H1 (cell line): ENCODE results near the gene ZNF337. TPM values are rescaled to one million over a fixed set of nuclear protein-coding genes. Genes with fewer than 3 reads are reported as not detected.

Source experiments
- CTCF ChIA-PET: fragments of 300-600 bp; sonication (Branson Sonifier 250); formaldehyde crosslinking; loops from one replicate; lab custom pipeline; 2021; ENCODE audit not compliant: partially characterized antibody; lab: Charles Lee
- POLR2A ChIA-PET: fragments of 300-600 bp; sonication (Branson Sonifier 250); formaldehyde crosslinking; loops from one replicate; lab custom pipeline; 2021; ENCODE audit warnings: inconsistent platforms; ENCODE audit not compliant: partially characterized antibody; lab: Charles Lee
- DNase-seq, 2 experiments: peaks; one replicate each; pipeline versions ENCODE4 v3.0.0 to v3.0.0-alpha.2; 2010 to 2022; ENCODE audit warnings: low spot score in 2 of 2, low read depth in 1 of 2, mixed read lengths in 1 of 2
- FAIRE-seq: peaks from 2 replicates; lab custom pipeline; 2011; peaks lifted over from hg19 to GRCh38; lab: Jason Lieb, UNC
- H2AFZ ChIP-seq: 2 replicates; pipeline ENCODE4 v1.8.1; 2012; ENCODE audit warnings: low read length, inconsistent platforms
- H2AK5ac ChIP-seq: 2 replicates; pipeline ENCODE4 v1.6.1; 2013; ENCODE audit warnings: low read depth, low read length
- H2BK120ac ChIP-seq: replicated peaks from 2 replicates; pipeline ENCODE3; 2013; ENCODE audit warnings: low read depth, low read length, inconsistent platforms
- H2BK12ac ChIP-seq: 2 replicates; pipeline ENCODE4 v1.6.1; 2013; ENCODE audit warnings: low read depth, low read length
- H2BK15ac ChIP-seq: 2 replicates; pipeline ENCODE4 v1.6.1; 2013; ENCODE audit warnings: low read length
- H2BK20ac ChIP-seq: 2 replicates; pipeline ENCODE4 v1.6.1; 2013; ENCODE audit warnings: low read length
- H2BK5ac ChIP-seq: 2 replicates; pipeline ENCODE4 v1.6.1; 2013; ENCODE audit warnings: low read depth, low read length
- H3K14ac ChIP-seq: 2 replicates; pipeline ENCODE4 v1.6.1; 2013; ENCODE audit warnings: inconsistent platforms; ENCODE audit not compliant: insufficient read length
- H3K18ac ChIP-seq: 2 replicates; pipeline ENCODE4 v1.6.1; 2013; ENCODE audit warnings: low read length; ENCODE audit errors: extremely low read depth
- H3K23ac ChIP-seq: 2 replicates; pipeline ENCODE4 v1.6.1; 2013; ENCODE audit warnings: inconsistent platforms; ENCODE audit not compliant: insufficient read length
- H3K23me2 ChIP-seq: 2 replicates; pipeline ENCODE4 v1.6.1; 2013; ENCODE audit warnings: low read depth, low read length
- H3K27ac ChIP-seq: 2 replicates; pipeline ENCODE4 v1.6.1; 2011; ENCODE audit warnings: low read depth, low read length, inconsistent platforms
- H3K27me3 ChIP-seq, 4 experiments: replicated peaks in 1 of 4; 1 replicate in 1 of 4; 2 replicates in 3 of 4; pipeline versions ENCODE4 v1.6.1 to v1.8.1; 2011 to 2013; ENCODE audit warnings: low read length in 3 of 4, mild to moderate bottlenecking in 3 of 4, inconsistent platforms in 2 of 4, mixed read lengths in 2 of 4, moderate library complexity in 1 of 4; ENCODE audit not compliant: control insufficient read depth in 3 of 4, insufficient read depth in 3 of 4; ENCODE audit errors: extremely low read depth in 1 of 4
- H3K36me3 ChIP-seq, 4 experiments: 2 replicates each; pipeline versions ENCODE4 v1.6.1 to v1.8.1; 2011 to 2013; ENCODE audit warnings: mild to moderate bottlenecking in 4 of 4, low read length in 3 of 4, moderate library complexity in 2 of 4, control low read depth in 1 of 4, inconsistent platforms in 1 of 4; ENCODE audit not compliant: insufficient read depth in 4 of 4, control insufficient read depth in 2 of 4
- H3K4ac ChIP-seq: replicated peaks from 2 replicates; pipeline ENCODE3; 2013; ENCODE audit warnings: low read length, low read depth, mixed read lengths, inconsistent platforms; ENCODE audit not compliant: insufficient read length
- H3K4me1 ChIP-seq, 4 experiments: replicated peaks in 1 of 4; 1 replicate in 1 of 4; 2 replicates in 3 of 4; pipeline versions ENCODE4 v1.6.1 to v1.8.1; 2011 to 2013; ENCODE audit warnings: low read length in 3 of 4, inconsistent platforms in 2 of 4, mixed read lengths in 1 of 4; ENCODE audit not compliant: insufficient read depth in 4 of 4, control insufficient read depth in 3 of 4
- H3K4me2 ChIP-seq, 2 experiments: 2 replicates each; pipeline versions ENCODE4 v1.6.1 to v1.8.1; 2011 to 2013; ENCODE audit warnings: low read depth in 2 of 2, low read length in 2 of 2, control low read depth in 1 of 2, inconsistent platforms in 1 of 2, mild to moderate bottlenecking in 1 of 2; ENCODE audit not compliant: insufficient read depth in 1 of 2
- H3K4me3 ChIP-seq, 4 experiments: fragments of 200-600, 300-600 bp in 1 of 4; sonication (generic), shearing (Covaris generic), sonication (Bioruptor Twin) in 1 of 4; 2 replicates each; pipeline versions ENCODE4 v1.5.1 to v1.8.1; 2011 to 2016; ENCODE audit warnings: low read length in 4 of 4, low read depth in 3 of 4, control low read depth in 2 of 4, inconsistent platforms in 2 of 4, mild to moderate bottlenecking in 2 of 4, mixed read lengths in 1 of 4, moderate library complexity in 1 of 4; ENCODE audit not compliant: insufficient read depth in 2 of 4; ENCODE audit errors: extremely low read depth in 1 of 4
- H3K56ac ChIP-seq: replicated peaks from 2 replicates; pipeline ENCODE3; 2013; ENCODE audit warnings: low read depth, mild to moderate bottlenecking, mixed read lengths, low read length, inconsistent platforms; ENCODE audit not compliant: insufficient read length
- H3K79me1 ChIP-seq: 2 replicates; pipeline ENCODE4 v1.6.1; 2013; ENCODE audit warnings: low read depth, low read length, control low read depth
- H3K79me2 ChIP-seq, 2 experiments: 2 replicates each; pipeline versions ENCODE4 v1.6.1 to v1.8.1; 2012 to 2013; ENCODE audit warnings: low read length in 2 of 2, mild to moderate bottlenecking in 2 of 2, inconsistent platforms in 1 of 2; ENCODE audit not compliant: insufficient read depth in 2 of 2, control insufficient read depth in 1 of 2
- H3K9ac ChIP-seq, 4 experiments: replicated peaks in 1 of 4; 1 replicate in 1 of 4; 2 replicates in 3 of 4; pipeline versions ENCODE4 v1.6.1 to v1.8.1; 2011 to 2013; ENCODE audit warnings: low read depth in 3 of 4, low read length in 3 of 4, control low read depth in 2 of 4, mild to moderate bottlenecking in 2 of 4, moderate library complexity in 2 of 4, inconsistent platforms in 1 of 4; ENCODE audit errors: extremely low read depth in 1 of 4
- H3K9me3 ChIP-seq, 2 experiments: 2 replicates each; pipeline versions ENCODE4 v1.6.1 to v1.8.1; 2012 to 2013; ENCODE audit warnings: mild to moderate bottlenecking in 2 of 2, moderate library complexity in 2 of 2, control low read depth in 1 of 2, inconsistent platforms in 1 of 2, low read depth in 1 of 2, low read length in 1 of 2, mixed read lengths in 1 of 2; ENCODE audit not compliant: insufficient read depth in 2 of 2
- H4K20me1 ChIP-seq, 2 experiments: replicated peaks in 1 of 2; 2 replicates each; pipeline versions ENCODE3 to v1.8.1; 2011 to 2013; ENCODE audit warnings: inconsistent platforms in 2 of 2, low read length in 2 of 2, mild to moderate bottlenecking in 1 of 2; ENCODE audit not compliant: insufficient read depth in 2 of 2, control insufficient read depth in 1 of 2
- H4K5ac ChIP-seq: 2 replicates; pipeline ENCODE4 v1.6.1; 2013; ENCODE audit warnings: low read length, low read depth, mixed read lengths, inconsistent platforms; ENCODE audit not compliant: insufficient read length
- H4K8ac ChIP-seq: 2 replicates; pipeline ENCODE4 v1.8.0; 2013; ENCODE audit warnings: mild to moderate bottlenecking, moderate library complexity, low read length, inconsistent platforms; ENCODE audit not compliant: insufficient read depth; ENCODE audit errors: extremely low read depth
- H4K91ac ChIP-seq: replicated peaks from 2 replicates; pipeline ENCODE3; 2013; ENCODE audit warnings: low read length, mixed read lengths, inconsistent platforms; ENCODE audit not compliant: insufficient read length
- FOSL1 ChIP-seq: IDR thresholded peaks from 2 replicates; pipeline ENCODE4 v1.6.1; 2011; ENCODE audit warnings: mild to moderate bottlenecking, low read depth, low read length, moderate library complexity; ENCODE audit not compliant: insufficient read depth
- HDAC2 ChIP-seq, 2 experiments: fragments of 300-600 bp in 1 of 2; sonication (generic) in 1 of 2; IDR thresholded peaks; 2 replicates each; pipeline ENCODE4 v1.6.1; 2011 to 2012; ENCODE audit warnings: low read depth in 2 of 2, low read length in 2 of 2, mild to moderate bottlenecking in 2 of 2, moderate library complexity in 2 of 2, borderline replicate concordance in 1 of 2, inconsistent platforms in 1 of 2
- HDAC6 ChIP-seq: IDR thresholded peaks from one replicate; pipeline ENCODE4 v1.7.1; 2012; ENCODE audit warnings: low read depth, mild to moderate bottlenecking, inconsistent platforms, low read length, moderate library complexity
- TBP ChIP-seq: IDR thresholded peaks from 2 replicates; pipeline ENCODE4 v1.6.1; 2011; ENCODE audit warnings: low read depth, low read length, improper control_type of control experiment
- WGBS, 2 experiments: shearing (Covaris generic) in 1 of 2; methylation state at CpG; one replicate each; pipeline versions ENCODE4 v1.1.6 to v1.1.7; 2013 to 2015; ENCODE audit warnings: low lambda C conversion rate in 2 of 2, mixed read lengths in 2 of 2, inconsistent platforms in 1 of 2, low coverage in 1 of 2, missing lambda C conversion rate in 1 of 2; ENCODE audit not compliant: insufficient replicate concordance in 2 of 2, insufficient coverage in 1 of 2, insufficient read length in 1 of 2; ENCODE audit errors: extremely low coverage in 1 of 2, missing lambda C conversion rate in 1 of 2; 5-methylcytosine and 5-hydroxymethylcytosine counted together
- polyA plus RNA-seq, 7 experiments: library from polyadenylated mRNA; depleted of rRNA in 3 of 7; stranded (reverse) in 5 of 7; unstranded in 2 of 7; fragments of >200 nt in 5 of 7; fragments of 200-250 nt in 2 of 7; gene quantifications; 1 replicate in 5 of 7; 2 replicates in 1 of 7; 4 replicates in 1 of 7; pipeline versions ENCODE4 v1.2.1 to v1.2.3, GENCODE V29; 2011 to 2013; ENCODE audit warnings: missing spikeins in 2 of 7, mixed read lengths in 2 of 7
- total RNA-seq: library from RNA; stranded (reverse); fragmentation: NEBNext Ultra II Directional; extraction: Animal tissue kit (Norgen Biotek cat#: 25700); gene quantifications from 2 replicates; pipeline ENCODE4 v1.2.1, GENCODE V29; 2021
- TF ChIP-seq, protein P1 (sequence below), 3 experiments: IDR thresholded peaks; 1 replicate in 2 of 3; 2 replicates in 1 of 3; pipeline versions ENCODE4 v1.5.1 to v1.6.1; 2011; ENCODE audit warnings: low read length in 3 of 3, mild to moderate bottlenecking in 3 of 3, inconsistent platforms in 2 of 3, low read depth in 1 of 3, moderate library complexity in 1 of 3; ENCODE audit not compliant: insufficient read depth in 1 of 3; ENCODE audit errors: control extremely low read depth in 1 of 3
- TF ChIP-seq, protein P2 (sequence below): IDR thresholded peaks from 2 replicates; pipeline ENCODE4 v1.6.1; 2011; ENCODE audit warnings: low read depth, mild to moderate bottlenecking, low read length; ENCODE audit not compliant: insufficient read depth

The ZNF337 gene
- total and polyA plus RNA-seq, 2 of the 8 experiments (the other 6 are each of a cell fraction or from before 2014, with no cell fraction given) = 2.8 to 6.6 TPM

DNA sequence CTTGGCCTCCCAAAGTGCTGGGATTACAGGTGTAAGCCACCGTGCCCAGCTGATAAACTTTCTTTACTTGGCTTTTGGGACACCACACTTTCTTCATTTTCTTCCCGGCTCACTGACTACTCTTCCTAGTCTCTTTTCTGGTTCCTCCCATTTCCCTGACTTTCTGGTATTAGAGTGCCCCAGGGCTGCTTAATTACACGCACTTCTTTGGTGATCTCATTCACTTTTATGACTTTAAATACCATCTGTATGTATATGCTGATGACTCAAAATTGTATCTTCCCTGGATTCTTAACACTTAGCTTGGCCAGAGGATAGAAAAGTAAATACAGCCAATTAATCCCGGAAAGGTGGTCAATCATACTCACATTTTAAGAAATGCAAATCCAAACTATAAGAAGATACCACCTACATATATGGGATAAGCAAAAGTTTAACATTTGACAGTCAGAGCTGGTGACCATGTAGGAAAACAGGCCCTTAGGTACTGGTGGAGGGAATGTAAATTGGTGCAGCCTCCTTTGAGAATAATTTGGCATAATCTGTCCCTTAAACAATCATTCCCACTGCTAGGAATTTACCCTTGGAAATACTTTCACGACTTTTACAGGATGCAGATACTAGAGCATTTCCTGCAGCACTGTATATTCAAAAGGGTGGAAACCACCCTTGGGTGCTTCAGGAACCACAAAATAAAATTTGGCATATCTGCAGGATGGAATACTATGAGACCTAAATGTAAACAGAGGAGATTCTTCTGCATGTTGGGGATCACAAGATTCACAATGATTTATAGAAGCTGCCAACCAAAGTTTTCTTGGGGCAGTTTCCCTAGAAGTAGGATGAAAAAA lies 63.5 kb downstream of the ZNF337 start:
- Histone ChIP-seq H3K18ac (no peak overlapping the region), H2AFZ (no peak overlapping the region), H3K79me1 (no peaks in the 10 kb centered on the region), H2BK12ac (no peak overlapping the region), H4K20me1 (no peaks in the 10 kb centered on the region), H3K14ac (no peak overlapping the region), H3K9ac (no peak overlapping the region), H3K27me3 (no peaks in the 10 kb centered on the region), H2BK15ac (no peak overlapping the region), H3K4me2 (no peak overlapping the region), H3K4me1 (peaks cover 0 to 2% (median 0%) of the 10 kb centered on the region in 4 experiments; a peak in 1 of 7 replicates), H4K8ac (no peak overlapping the region), H2BK20ac (no peak overlapping the region), H2BK5ac (no peak overlapping the region), H4K5ac (no peak overlapping the region), H3K9me3 (peaks cover 7 to 13% of the 10 kb centered on the region in 2 experiments; a peak in 2 of 4 replicates), H3K27ac (no peak overlapping the region), H4K91ac (no peak overlapping the region), H3K23me2 (no peaks in the 10 kb centered on the region), H3K79me2 (peaks cover 0 to 2% of the 10 kb centered on the region in 2 experiments; a peak in 1 of 4 replicates), H3K4me3 (no peak overlapping the region), H3K56ac (no peak overlapping the region), H2BK120ac (no peak overlapping the region), H3K4ac (no peak overlapping the region), H3K36me3 (peaks cover 0 to 24% (median 6%) of the 10 kb centered on the region in 4 experiments; a peak in 3 of 8 replicates), H2AK5ac (no peak overlapping the region), H3K23ac (no peak overlapping the region)
- ChIA-PET POLR2A (interaction anchor here (1.0 to 1.8 kb wide), 2 partner anchors 10 to 48 kb away, joined by 3 to 4 read pairs; no protein-coding TSS in a partner anchor), CTCF (interaction anchor here (0.7 to 1.4 kb wide), 2 partner anchors 11 to 235 kb away, joined by 3 read pairs; no protein-coding TSS in a partner anchor)
- DNase-seq (no peak), FAIRE-seq (no peak)
- 74% methylated on average over 5 of the region's 5 CpGs; no CpG with 5 or more reads in 1 of the 2 experiments for WGBS, 2 experiments
- TF ChIP-seq HDAC2 (IDR thresholded peaks at IDR 0.05; ENCODE audit: borderline replicate concordance in 1 of 2, low read depth in 2 of 2, low read length in 2 of 2) (no peak), HDAC6 (no peak), TBP (no peak), FOSL1 (no peak)
- TF ChIP-seq, protein P1, sequence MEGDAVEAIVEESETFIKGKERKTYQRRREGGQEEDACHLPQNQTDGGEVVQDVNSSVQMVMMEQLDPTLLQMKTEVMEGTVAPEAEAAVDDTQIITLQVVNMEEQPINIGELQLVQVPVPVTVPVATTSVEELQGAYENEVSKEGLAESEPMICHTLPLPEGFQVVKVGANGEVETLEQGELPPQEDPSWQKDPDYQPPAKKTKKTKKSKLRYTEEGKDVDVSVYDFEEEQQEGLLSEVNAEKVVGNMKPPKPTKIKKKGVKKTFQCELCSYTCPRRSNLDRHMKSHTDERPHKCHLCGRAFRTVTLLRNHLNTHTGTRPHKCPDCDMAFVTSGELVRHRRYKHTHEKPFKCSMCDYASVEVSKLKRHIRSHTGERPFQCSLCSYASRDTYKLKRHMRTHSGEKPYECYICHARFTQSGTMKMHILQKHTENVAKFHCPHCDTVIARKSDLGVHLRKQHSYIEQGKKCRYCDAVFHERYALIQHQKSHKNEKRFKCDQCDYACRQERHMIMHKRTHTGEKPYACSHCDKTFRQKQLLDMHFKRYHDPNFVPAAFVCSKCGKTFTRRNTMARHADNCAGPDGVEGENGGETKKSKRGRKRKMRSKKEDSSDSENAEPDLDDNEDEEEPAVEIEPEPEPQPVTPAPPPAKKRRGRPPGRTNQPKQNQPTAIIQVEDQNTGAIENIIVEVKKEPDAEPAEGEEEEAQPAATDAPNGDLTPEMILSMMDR (IDR thresholded peaks at IDR 0.05; ENCODE audit: control extremely low read depth in 1 of 3, insufficient read depth in 1 of 3, low read depth in 1 of 3, low read length in 3 of 3) = no peak
- TF ChIP-seq, protein P2, sequence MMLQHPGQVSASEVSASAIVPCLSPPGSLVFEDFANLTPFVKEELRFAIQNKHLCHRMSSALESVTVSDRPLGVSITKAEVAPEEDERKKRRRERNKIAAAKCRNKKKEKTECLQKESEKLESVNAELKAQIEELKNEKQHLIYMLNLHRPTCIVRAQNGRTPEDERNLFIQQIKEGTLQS = no peak
